Osteocyte (in vitro differentiated cells): ENCODE results near the gene DTL. TPM values are rescaled to one million over a fixed set of nuclear protein-coding genes. Genes with fewer than 3 reads are reported as not detected.

ENCODE experiments used
- DNase-seq: peaks from one replicate; pipeline ENCODE4 v3.0.0; 2021; ENCODE audit warnings: mixed read lengths; ENCODE audit not compliant: unreplicated experiment; ENCODE audit errors: extremely low spot score
- H3K27ac Mint-ChIP-seq: one replicate; pipeline ENCODE4 v1.8.0; 2021; ENCODE audit warnings: mild to moderate bottlenecking, mixed read lengths; ENCODE audit not compliant: unreplicated experiment
- H3K27me3 Mint-ChIP-seq: one replicate; pipeline ENCODE4 v1.8.0; 2021; ENCODE audit warnings: mixed read lengths; ENCODE audit not compliant: unreplicated experiment
- H3K36me3 Mint-ChIP-seq: one replicate; pipeline ENCODE4 v1.8.0; 2021; ENCODE audit warnings: mixed read lengths; ENCODE audit not compliant: unreplicated experiment
- H3K4me1 Mint-ChIP-seq: one replicate; pipeline ENCODE4 v1.8.0; 2021; ENCODE audit warnings: mixed read lengths; ENCODE audit not compliant: unreplicated experiment
- H3K4me3 Mint-ChIP-seq: one replicate; pipeline ENCODE4 v1.8.0; 2021; ENCODE audit warnings: mild to moderate bottlenecking, moderate library complexity, mixed read lengths; ENCODE audit not compliant: unreplicated experiment
- H3K9me3 Mint-ChIP-seq: one replicate; pipeline ENCODE4 v1.8.0; 2021; ENCODE audit warnings: mixed read lengths; ENCODE audit not compliant: unreplicated experiment
- CTCF ChIP-seq: fragments of 200-600 bp; sonication (generic); IDR thresholded peaks from 2 replicates; pipeline ENCODE4 v1.5.0; 2021; ENCODE audit warnings: antibody characterized with exemption, mild to moderate bottlenecking, moderate library complexity
- total RNA-seq: library from RNA; stranded (reverse); gene quantifications from 2 replicates; pipeline ENCODE4 v1.2.1, GENCODE V29; 2021

Gene DTL
- total RNA-seq, 1 donor from 2014 or later: 6.7 TPM

DNA sequence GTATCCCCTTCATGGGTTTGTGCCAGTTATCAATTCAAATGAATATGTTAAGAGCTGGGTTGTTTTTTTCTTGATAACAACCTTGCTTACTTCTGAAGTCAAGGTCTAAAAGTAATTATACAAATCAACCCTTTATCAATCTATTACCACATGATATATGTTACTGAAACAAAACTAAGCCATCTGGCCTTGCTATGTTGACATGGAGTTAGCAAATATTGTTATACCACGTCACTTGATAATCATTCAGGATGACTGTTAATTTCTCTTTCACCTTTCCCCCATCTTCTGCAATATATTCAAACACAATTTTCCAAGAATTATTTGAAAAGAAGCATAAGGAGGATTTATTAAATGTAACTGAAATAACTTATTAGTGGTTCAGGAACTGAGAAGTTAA is 72.6 kb downstream of the DTL start:
- TF ChIP-seq CTCF: no peak
- Mint-ChIP-seq H3K4me3 (no peak overlapping the region), H3K27me3 (no peaks in the 10 kb centered on the region), H3K4me1 (peaks cover 2% of the 10 kb centered on the region), H3K9me3 (no peaks in the 10 kb centered on the region), H3K36me3 (no peaks in the 10 kb centered on the region), H3K27ac (no peak overlapping the region)
- DNase-seq: no peak

DNA sequence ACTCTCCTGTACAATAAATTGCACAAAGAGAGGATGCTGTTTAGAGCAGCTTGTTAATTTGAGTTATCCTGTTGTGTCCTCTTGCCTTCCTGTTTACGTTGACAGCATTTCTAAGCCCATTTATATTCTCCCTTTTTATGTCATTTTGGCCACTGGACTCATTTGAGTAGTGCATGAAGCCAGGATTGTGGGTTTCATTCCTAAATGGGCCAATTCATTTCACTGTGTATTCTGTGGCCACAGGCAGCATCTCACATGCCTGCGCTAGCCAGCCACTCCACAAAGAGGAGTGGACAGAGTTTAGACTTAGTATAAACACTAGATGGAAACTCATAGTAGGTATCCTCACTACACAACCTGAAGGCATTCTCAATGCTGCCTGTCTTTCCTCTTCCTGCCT is 73.4 kb downstream of the DTL start:
- no peak overlapping the region for H3K4me3 Mint-ChIP-seq
- no peak for DNase-seq
- H3K27me3 Mint-ChIP-seq: no peaks in the 10 kb centered on the region
- no peaks in the 10 kb centered on the region for H3K9me3 Mint-ChIP-seq
- no peaks in the 10 kb centered on the region for H3K36me3 Mint-ChIP-seq
- TF ChIP-seq CTCF: no peak
- H3K27ac Mint-ChIP-seq: no peak overlapping the region
- H3K4me1 Mint-ChIP-seq: peaks cover 2% of the 10 kb centered on the region

DNA sequence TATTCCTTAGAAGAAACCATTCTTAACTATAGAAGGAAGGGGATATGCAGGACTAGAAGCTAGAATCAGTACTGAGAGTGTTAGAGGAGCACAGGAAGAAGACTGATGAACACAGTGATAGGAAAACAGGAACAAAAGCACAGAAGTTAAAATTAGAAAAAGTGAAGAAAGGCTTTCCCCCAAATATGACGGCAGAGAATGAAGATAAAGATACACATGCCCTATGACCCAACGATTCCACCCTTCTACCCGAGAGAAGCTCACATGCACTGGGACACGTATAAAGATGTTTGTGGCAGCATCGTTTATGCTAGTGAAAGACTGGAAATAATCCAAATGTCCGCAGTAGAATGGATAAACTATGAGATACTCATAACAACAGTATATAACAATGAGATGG is 74.2 kb downstream of the DTL start:
- Mint-ChIP-seq H3K4me1 (peaks cover 2% of the 10 kb centered on the region), H3K9me3 (no peaks in the 10 kb centered on the region), H3K27ac (no peak overlapping the region), H3K4me3 (no peak overlapping the region), H3K36me3 (no peaks in the 10 kb centered on the region), H3K27me3 (no peaks in the 10 kb centered on the region)
- DNase-seq: no peak
- TF ChIP-seq CTCF: no peak

- DNase-seq: no peak
- Mint-ChIP-seq H3K36me3 (no peaks in the 10 kb centered on the region), H3K9me3 (no peaks in the 10 kb centered on the region), H3K27me3 (no peaks in the 10 kb centered on the region), H3K4me1 (peaks cover 2% of the 10 kb centered on the region), H3K27ac (no peak overlapping the region), H3K4me3 (no peak overlapping the region)
- peak; percentile 54 for TF ChIP-seq CTCF
These were observed 75.1 kb downstream of the DTL start for GRCh38 chr1:212110617-212111016.

DNA sequence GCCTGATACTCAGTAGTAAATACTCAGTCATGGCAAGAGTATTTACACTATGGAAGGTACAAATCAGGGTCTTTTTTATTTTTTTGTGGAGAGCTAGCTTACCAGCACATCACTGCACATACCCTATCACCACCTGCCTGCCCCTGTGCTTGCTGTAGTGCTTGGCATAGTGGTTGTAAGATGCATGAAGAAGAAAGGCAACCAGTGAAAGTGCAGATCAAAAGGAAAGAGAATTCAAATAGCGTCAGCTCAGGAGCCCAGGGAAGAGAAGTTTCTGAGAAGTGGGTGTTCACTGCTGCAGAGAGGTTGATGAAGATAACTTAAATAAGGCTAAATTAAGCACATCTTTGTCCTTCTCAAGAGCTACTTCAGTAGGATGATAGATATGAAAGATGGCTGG is 76.0 kb downstream of the DTL start:
- no peaks in the 10 kb centered on the region for H3K36me3 Mint-ChIP-seq
- no peak for DNase-seq
- H3K4me3 Mint-ChIP-seq: no peak overlapping the region
- no peaks in the 10 kb centered on the region for H3K27me3 Mint-ChIP-seq
- TF ChIP-seq CTCF: no peak
- H3K9me3 Mint-ChIP-seq: no peaks in the 10 kb centered on the region
- no peak overlapping the region for H3K27ac Mint-ChIP-seq
- H3K4me1 Mint-ChIP-seq: no peaks in the 10 kb centered on the region
